Panc1 (cell line): ENCODE results near the gene APCDD1L. TPM values are rescaled to one million over a fixed set of nuclear protein-coding genes. Genes with fewer than 3 reads are reported as not detected.

ENCODE experiments used
- ATAC-seq: fragments of 200-7000 bp; cut with Tn5 transposase; 2 replicates; pipeline ENCODE4 v1.9.1; 2020; ENCODE audit warnings: mild to moderate bottlenecking, moderate library complexity
- BruUV-seq: library from RNA; stranded (reverse); fragments of 400-500 nt; replicated peaks from 2 replicates; lab custom pipeline; 2021; lab: Mats Ljungman, UMichigan
- CTCF ChIA-PET: fragments of 300-600 bp; sonication (Branson Sonifier 250); formaldehyde crosslinking; loops from one replicate; lab custom pipeline; 2022; ENCODE audit warnings: antibody characterized with exemption; lab: Charles Lee
- POLR2A ChIA-PET: fragments of 300-600 bp; sonication (Branson Sonifier 250); formaldehyde crosslinking; loops from one replicate; lab custom pipeline; 2022; ENCODE audit warnings: antibody characterized with exemption; lab: Charles Lee
- DNase-seq: peaks from one replicate; pipeline ENCODE4 v3.0.0-alpha.2; 2010; ENCODE audit warnings: low read depth, low spot score
- H3K27ac ChIP-seq: 2 replicates; pipeline ENCODE4 v1.5.1; 2011; ENCODE audit warnings: mild to moderate bottlenecking, low read length, inconsistent platforms
- H3K27me3 ChIP-seq: fragments of 200-500 bp; sonication (Bioruptor generic); 2 replicates; pipeline ENCODE4 v1.6.0; 2014; ENCODE audit warnings: low read length, inconsistent platforms; ENCODE audit not compliant: control insufficient read depth, insufficient read depth
- H3K36me3 ChIP-seq: fragments of 200-500 bp; sonication (Bioruptor generic); 2 replicates; pipeline ENCODE4 v1.5.1; 2014; ENCODE audit warnings: inconsistent platforms, mild to moderate bottlenecking, low read length, moderate library complexity; ENCODE audit not compliant: control insufficient read depth, insufficient read depth
- H3K4me1 ChIP-seq: 2 replicates; pipeline ENCODE4 v1.5.1; 2011; ENCODE audit warnings: inconsistent platforms, mild to moderate bottlenecking, low read length, moderate library complexity; ENCODE audit not compliant: control insufficient read depth, insufficient read depth
- H3K4me3 ChIP-seq, 2 experiments: 2 replicates each; pipeline ENCODE4 v1.5.1; 2011 to 2012; ENCODE audit warnings: low read depth in 2 of 2, low read length in 2 of 2, mild to moderate bottlenecking in 2 of 2, inconsistent platforms in 1 of 2, moderate library complexity in 1 of 2
- H3K9me3 ChIP-seq: fragments of 200-500 bp; sonication (Bioruptor generic); 2 replicates; pipeline ENCODE4 v1.5.1; 2014; ENCODE audit warnings: low read depth, mild to moderate bottlenecking, inconsistent platforms, low read length, moderate library complexity; ENCODE audit not compliant: control insufficient read depth, insufficient read depth
- POLR2AphosphoS5 ChIP-seq: IDR thresholded peaks from 2 replicates; pipeline ENCODE4 v1.6.1; 2012; ENCODE audit warnings: mild to moderate bottlenecking, low read depth, low read length, moderate library complexity
- SIN3A ChIP-seq: IDR thresholded peaks from 2 replicates; pipeline ENCODE4 v1.6.1; 2012; ENCODE audit warnings: low read depth, mild to moderate bottlenecking, low read length, moderate library complexity, borderline replicate concordance; ENCODE audit not compliant: insufficient read depth
- TCF7L2 ChIP-seq: IDR thresholded peaks from 2 replicates; pipeline ENCODE4 v1.6.1; 2011; ENCODE audit warnings: mild to moderate bottlenecking, low read depth, low read length, inconsistent platforms
- in situ Hi-C: cut with HindIII; loops from 2 replicates; pipeline ENCODE4 v1.10.0; 2016; ENCODE audit warnings: low sequenced_read_pairs, low pct_unique_long_range_greater_than_20kb
- intact Hi-C: fragments of 100-400 bp; cut with micrococcal nuclease; formaldehyde crosslinking; loops from one replicate; pipeline ENCODE4 v1.10.0; 2022; ENCODE audit not compliant: unreplicated experiment
- total RNA-seq: library from RNA; stranded (reverse); gene quantifications from one replicate; pipeline ENCODE4 v1.2.1, GENCODE V29; 2021; ENCODE audit not compliant: unreplicated experiment
- TF ChIP-seq, protein P1 (sequence below), 2 experiments: IDR thresholded peaks; 2 replicates each; pipeline ENCODE4 v1.6.1; 2011 to 2012; ENCODE audit warnings: low read depth in 2 of 2, control low read depth in 1 of 2, low read length in 1 of 2, mild to moderate bottlenecking in 1 of 2, moderate library complexity in 1 of 2; ENCODE audit not compliant: insufficient read depth in 1 of 2
- TF ChIP-seq, protein P2 (sequence below): fragments of 450-650 bp; IDR thresholded peaks from 2 replicates; pipeline ENCODE4 v1.5.1; 2017; ENCODE audit warnings: mild to moderate bottlenecking

Gene APCDD1L
- total RNA-seq, 1 experiment from 2014 or later: 0.62 TPM

DNA sequence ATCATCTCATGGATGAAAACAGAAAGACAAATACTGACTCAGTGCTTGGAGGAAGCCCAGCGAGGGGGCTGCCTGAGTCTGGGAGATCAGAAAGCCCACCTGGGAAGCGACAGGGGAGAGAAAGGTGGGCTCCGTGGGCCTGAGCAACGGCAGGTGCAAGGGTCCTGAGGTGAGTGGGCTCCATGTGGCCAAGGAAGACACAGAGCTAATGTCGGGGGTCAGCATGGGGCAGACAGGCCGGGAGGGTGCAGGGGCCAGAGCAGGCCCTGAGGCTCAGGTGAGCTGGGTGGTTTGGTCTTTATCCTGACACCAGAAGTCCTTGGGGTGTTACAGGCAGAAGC is 18.8 kb downstream of the APCDD1L start:
- ATAC-seq (no peak), DNase-seq (no peak)
- H3K9me3 ChIP-seq: no peaks in the 10 kb centered on the region
- H3K4me1 ChIP-seq: no peaks in the 10 kb centered on the region
- in situ Hi-C loops (no loop called here), intact Hi-C loops (no loop called here)
- no peak overlapping the region for H3K27ac ChIP-seq
- no peaks in the 10 kb centered on the region for H3K36me3 ChIP-seq
- H3K4me3 ChIP-seq: no peak overlapping the region
- H3K27me3 ChIP-seq: no peaks in the 10 kb centered on the region
- POLR2A ChIA-PET: no interaction called here
- CTCF ChIA-PET: no interaction called here
- TF ChIP-seq, protein P1, sequence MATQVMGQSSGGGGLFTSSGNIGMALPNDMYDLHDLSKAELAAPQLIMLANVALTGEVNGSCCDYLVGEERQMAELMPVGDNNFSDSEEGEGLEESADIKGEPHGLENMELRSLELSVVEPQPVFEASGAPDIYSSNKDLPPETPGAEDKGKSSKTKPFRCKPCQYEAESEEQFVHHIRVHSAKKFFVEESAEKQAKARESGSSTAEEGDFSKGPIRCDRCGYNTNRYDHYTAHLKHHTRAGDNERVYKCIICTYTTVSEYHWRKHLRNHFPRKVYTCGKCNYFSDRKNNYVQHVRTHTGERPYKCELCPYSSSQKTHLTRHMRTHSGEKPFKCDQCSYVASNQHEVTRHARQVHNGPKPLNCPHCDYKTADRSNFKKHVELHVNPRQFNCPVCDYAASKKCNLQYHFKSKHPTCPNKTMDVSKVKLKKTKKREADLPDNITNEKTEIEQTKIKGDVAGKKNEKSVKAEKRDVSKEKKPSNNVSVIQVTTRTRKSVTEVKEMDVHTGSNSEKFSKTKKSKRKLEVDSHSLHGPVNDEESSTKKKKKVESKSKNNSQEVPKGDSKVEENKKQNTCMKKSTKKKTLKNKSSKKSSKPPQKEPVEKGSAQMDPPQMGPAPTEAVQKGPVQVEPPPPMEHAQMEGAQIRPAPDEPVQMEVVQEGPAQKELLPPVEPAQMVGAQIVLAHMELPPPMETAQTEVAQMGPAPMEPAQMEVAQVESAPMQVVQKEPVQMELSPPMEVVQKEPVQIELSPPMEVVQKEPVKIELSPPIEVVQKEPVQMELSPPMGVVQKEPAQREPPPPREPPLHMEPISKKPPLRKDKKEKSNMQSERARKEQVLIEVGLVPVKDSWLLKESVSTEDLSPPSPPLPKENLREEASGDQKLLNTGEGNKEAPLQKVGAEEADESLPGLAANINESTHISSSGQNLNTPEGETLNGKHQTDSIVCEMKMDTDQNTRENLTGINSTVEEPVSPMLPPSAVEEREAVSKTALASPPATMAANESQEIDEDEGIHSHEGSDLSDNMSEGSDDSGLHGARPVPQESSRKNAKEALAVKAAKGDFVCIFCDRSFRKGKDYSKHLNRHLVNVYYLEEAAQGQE (IDR thresholded peaks at IDR 0.05; ENCODE audit: insufficient read depth in 1 of 2, low read depth in 2 of 2, low read length in 1 of 2): no peak
- TF ChIP-seq POLR2AphosphoS5: no peak
- TF ChIP-seq TCF7L2: no peak
- TF ChIP-seq, protein P2, sequence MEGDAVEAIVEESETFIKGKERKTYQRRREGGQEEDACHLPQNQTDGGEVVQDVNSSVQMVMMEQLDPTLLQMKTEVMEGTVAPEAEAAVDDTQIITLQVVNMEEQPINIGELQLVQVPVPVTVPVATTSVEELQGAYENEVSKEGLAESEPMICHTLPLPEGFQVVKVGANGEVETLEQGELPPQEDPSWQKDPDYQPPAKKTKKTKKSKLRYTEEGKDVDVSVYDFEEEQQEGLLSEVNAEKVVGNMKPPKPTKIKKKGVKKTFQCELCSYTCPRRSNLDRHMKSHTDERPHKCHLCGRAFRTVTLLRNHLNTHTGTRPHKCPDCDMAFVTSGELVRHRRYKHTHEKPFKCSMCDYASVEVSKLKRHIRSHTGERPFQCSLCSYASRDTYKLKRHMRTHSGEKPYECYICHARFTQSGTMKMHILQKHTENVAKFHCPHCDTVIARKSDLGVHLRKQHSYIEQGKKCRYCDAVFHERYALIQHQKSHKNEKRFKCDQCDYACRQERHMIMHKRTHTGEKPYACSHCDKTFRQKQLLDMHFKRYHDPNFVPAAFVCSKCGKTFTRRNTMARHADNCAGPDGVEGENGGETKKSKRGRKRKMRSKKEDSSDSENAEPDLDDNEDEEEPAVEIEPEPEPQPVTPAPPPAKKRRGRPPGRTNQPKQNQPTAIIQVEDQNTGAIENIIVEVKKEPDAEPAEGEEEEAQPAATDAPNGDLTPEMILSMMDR: no peak
- no peak for TF ChIP-seq SIN3A
- no TSS peak for BruUV-seq

DNA sequence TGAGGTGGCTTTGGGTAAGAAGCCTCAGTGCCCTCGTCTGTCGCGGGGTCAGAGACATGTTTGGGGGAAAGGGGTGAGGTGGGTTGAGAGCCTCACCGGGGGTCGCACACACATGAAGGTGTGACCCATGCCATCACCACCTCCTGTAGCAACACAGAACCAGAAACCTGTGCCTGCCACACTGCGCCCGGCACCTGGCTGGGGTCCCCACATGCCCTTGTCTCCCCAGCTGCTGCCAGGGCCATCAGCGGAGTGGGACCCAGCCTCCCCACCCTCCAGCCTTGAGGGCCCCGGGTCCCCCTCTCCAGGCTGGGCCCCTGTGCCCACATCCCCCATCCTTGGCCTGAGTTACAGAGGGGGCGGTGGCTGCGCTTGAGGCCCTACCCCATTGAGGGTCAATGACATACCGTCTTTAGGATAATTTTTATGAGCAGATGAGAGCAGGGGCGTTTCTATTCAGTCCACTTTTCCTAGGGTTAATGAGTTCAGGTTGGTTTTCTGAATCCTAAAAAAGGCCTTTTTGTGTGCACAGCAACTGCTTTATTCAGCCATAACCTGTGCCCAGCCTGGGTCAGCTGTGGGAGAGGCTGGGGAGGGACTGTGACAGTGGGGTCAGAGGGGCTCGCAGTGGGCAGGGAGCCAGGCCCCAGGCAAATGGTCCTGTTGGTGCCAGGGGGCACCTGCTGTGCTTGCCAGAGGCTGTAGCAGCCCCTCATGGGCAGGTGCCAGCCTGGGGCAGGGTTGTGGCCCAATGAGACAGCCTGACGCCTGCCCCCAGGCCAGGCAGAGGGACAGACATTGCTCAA is 19.4 kb downstream of the APCDD1L start:
- Histone ChIP-seq H3K27ac (no peak overlapping the region), H3K36me3 (no peaks in the 10 kb centered on the region), H3K9me3 (no peaks in the 10 kb centered on the region), H3K4me1 (no peaks in the 10 kb centered on the region), H3K4me3 (no peak overlapping the region), H3K27me3 (no peaks in the 10 kb centered on the region)
- ATAC-seq (no peak), DNase-seq (no peak)
- ChIA-PET CTCF (no interaction called here), POLR2A (no interaction called here)
- intact Hi-C loops: no loop called here
- TF ChIP-seq POLR2AphosphoS5 (no peak), SIN3A (no peak), TCF7L2 (no peak)
- TF ChIP-seq, protein P1 (IDR thresholded peaks at IDR 0.05; ENCODE audit: insufficient read depth in 1 of 2, low read depth in 2 of 2, low read length in 1 of 2): no peak
- TF ChIP-seq, protein P2: no peak
- in situ Hi-C loops: no loop called here
- BruUV-seq: no TSS peak
